ENCODE measurements around the gene MAGI2.
"Not testable (repeated sequence)": the region's sequence is repeated elsewhere in the genome, so short reads cannot be mapped to it uniquely, and the experiment has no call there.

MAGI2 gene

DNA sequence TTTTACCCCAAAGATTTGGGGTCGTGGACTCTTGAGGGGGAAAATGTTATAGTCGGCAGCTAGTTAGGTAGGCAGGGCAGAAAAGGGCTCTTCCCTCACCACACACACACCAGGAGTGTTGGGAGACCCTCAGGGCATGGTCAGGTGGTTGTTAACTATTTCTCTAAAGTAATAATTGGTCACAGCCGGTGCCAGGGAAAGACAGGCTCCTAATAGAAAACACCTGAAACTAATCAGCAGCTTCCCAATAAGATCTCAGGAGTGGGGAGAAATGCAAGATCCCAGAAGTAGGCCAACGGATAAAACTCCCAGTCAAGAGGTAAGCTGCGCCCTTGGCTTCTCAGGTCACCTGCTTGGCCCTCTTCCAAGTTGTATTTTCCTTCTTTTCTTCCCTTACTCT is 1441.8 kb downstream of the MAGI2 start:
- TF ChIP-seq, protein P1, sequence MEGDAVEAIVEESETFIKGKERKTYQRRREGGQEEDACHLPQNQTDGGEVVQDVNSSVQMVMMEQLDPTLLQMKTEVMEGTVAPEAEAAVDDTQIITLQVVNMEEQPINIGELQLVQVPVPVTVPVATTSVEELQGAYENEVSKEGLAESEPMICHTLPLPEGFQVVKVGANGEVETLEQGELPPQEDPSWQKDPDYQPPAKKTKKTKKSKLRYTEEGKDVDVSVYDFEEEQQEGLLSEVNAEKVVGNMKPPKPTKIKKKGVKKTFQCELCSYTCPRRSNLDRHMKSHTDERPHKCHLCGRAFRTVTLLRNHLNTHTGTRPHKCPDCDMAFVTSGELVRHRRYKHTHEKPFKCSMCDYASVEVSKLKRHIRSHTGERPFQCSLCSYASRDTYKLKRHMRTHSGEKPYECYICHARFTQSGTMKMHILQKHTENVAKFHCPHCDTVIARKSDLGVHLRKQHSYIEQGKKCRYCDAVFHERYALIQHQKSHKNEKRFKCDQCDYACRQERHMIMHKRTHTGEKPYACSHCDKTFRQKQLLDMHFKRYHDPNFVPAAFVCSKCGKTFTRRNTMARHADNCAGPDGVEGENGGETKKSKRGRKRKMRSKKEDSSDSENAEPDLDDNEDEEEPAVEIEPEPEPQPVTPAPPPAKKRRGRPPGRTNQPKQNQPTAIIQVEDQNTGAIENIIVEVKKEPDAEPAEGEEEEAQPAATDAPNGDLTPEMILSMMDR (IDR thresholded peaks at IDR 0.05; ENCODE audit: low read depth, low read length): no peak
- no peak for DNase-seq (ENCODE audit: extremely low read depth, low read depth)

GRCh38 chr7:78007231-78007630 is 1446.2 kb downstream of the MAGI2 start:
- TF ChIP-seq, protein P1 (IDR thresholded peaks at IDR 0.05; ENCODE audit: low read depth, low read length): no peak
- DNase-seq (ENCODE audit: extremely low read depth, low read depth): no peak

DNA sequence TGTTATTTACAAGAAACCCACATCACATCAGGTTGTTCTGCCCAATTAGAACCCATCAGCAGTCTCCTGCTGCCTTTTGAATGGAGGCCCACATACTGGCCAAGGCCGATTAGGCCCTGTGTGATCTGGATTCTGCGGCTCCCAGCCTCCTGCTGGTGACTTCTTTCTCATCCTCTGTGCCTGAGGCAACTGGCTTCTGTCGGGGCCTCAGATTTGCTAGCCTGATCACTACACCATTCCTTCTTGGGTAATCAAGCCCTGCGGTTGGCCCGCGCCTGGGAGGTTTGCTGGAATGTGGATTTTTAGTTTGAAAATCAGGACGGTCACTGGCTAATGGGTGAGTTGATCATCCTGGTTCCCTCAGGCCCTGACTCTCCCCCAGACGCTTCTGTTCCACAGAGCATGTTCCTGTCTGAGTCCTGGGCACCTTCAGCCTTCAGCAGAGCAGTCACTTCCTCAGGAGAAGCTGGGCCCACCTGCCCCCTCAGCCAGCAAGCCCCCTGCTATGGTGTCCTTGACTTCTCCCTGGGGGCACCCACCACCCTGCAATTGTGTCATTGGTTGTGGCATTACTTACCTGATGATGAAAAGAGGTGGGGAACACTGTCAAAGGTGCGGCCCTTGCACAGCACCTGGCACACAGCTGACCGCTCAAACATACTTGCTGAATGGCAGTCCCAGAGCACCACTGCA is 1447.3 kb downstream of the MAGI2 start:
- TF ChIP-seq, protein P1 (IDR thresholded peaks at IDR 0.05; ENCODE audit: low read depth, low read length): no peak
- no peak for DNase-seq (ENCODE audit: extremely low read depth, low read depth)

GRCh38 chr7:78002715-78003114 is 1450.8 kb downstream of the MAGI2 start:
- TF ChIP-seq, protein P1 (IDR thresholded peaks at IDR 0.05; ENCODE audit: low read depth, low read length): no peak
- DNase-seq (ENCODE audit: extremely low read depth, low read depth): no peak

GRCh38 chr7:78002021-78002420 is 1451.4 kb downstream of the MAGI2 start:
- TF ChIP-seq, protein P1 (IDR thresholded peaks at IDR 0.05; ENCODE audit: low read depth, low read length): no peak
- DNase-seq (ENCODE audit: extremely low read depth, low read depth): no peak

GRCh38 chr7:77999168-77999567 is 1454.3 kb downstream of the MAGI2 start:
- not testable (repeated sequence) for DNase-seq (ENCODE audit: extremely low read depth, low read depth)

DNA sequence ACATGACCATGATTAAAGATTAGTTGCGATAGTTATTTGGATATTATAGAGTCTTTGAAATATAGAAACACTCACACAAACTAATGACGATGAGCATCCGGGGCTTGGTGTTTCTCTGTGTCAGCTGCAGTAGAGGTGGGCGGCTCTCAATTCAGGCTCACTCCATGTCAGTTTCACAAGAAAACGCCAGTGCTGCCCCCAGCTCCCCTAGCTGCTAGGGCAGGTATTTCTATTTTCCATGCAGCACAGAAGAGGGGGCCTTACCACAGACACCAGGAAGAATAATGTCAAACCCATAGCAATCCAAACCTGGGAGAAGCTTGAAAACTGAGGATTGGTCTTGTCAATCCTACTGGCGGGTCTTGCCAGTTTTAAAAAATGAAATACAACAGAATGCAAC is 1457.8 kb downstream of the MAGI2 start:
- TF ChIP-seq, protein P1 (IDR thresholded peaks at IDR 0.05; ENCODE audit: low read depth, low read length): no peak; the same call in 1 of the 2 replicates
- DNase-seq (ENCODE audit: extremely low read depth, low read depth): no peak

DNA sequence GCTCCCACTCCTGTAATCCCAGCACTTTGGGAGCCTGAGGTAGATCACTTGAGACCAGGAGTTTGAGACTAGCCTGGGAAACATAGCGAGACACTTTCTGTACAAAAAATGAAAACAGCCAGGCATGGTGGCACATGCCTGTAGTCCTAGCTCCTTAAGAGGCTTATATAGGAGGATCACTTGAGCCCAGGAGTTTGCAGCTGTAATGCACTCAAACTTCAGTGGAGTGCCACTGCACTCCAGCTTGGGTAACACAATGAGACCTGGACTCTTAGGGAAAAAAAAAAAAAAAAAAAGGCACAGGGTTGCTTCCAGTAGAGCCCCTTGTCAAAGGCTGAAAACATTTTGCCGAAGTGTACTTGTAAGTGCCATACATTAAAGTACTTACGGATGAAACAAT is 1459.6 kb downstream of the MAGI2 start:
- DNase-seq (ENCODE audit: extremely low read depth, low read depth): no peak
- TF ChIP-seq, protein P1 (IDR thresholded peaks at IDR 0.05; ENCODE audit: low read depth, low read length): no peak

Data from AG09319 (cell line).